GM21737 (cell line): ENCODE measurements around the gene RAB40C.

Experiments
- ATAC-seq: cut with Tn5 transposase; IDR thresholded peaks from one replicate; pipeline ENCODE4 v1.9.1; 2021; ENCODE audit warnings: mild to moderate bottlenecking, moderate library complexity; ENCODE audit not compliant: unreplicated experiment

Gene RAB40C

GRCh38 chr16:678209-678857 lies 88.5 kb downstream of the RAB40C start:
- no peak for ATAC-seq
